Endothelial cell of umbilical vein (primary cell): ENCODE measurements around the gene PRDM13. TPM values are rescaled to one million over a fixed set of nuclear protein-coding genes. Genes with fewer than 3 reads are reported as not detected.

Experiments
- BruUV-seq: library from RNA; stranded (reverse); fragments of 400-500 nt; replicated peaks from 2 replicates; lab custom pipeline; 2021; lab: Mats Ljungman, UMichigan
- CTCF ChIA-PET: fragments of 300-600, 350-600 bp; sonication (Branson Sonifier 250); formaldehyde crosslinking; loops from one replicate; lab custom pipeline; 2021; ENCODE audit warnings: antibody characterized with exemption, inconsistent platforms; lab: Charles Lee
- POLR2A ChIA-PET: fragments of 300-600, 350-600 bp; sonication (Branson Sonifier 250); formaldehyde crosslinking; loops from one replicate; lab custom pipeline; 2021; ENCODE audit warnings: antibody characterized with exemption, inconsistent platforms; lab: Charles Lee
- DNase-seq: peaks from one replicate; pipeline ENCODE4 v3.0.0-alpha.2; 2011; ENCODE audit warnings: low read depth, low spot score
- FAIRE-seq: peaks from 2 replicates; lab custom pipeline; 2011; peaks lifted over from hg19 to GRCh38; lab: Jason Lieb, UNC
- H2AFZ ChIP-seq: 2 replicates; pipeline ENCODE4 v1.6.0; 2012; ENCODE audit warnings: low read depth, low read length, control low read depth, inconsistent platforms
- H3K27ac ChIP-seq: 2 replicates; pipeline ENCODE4 v1.5.1; 2011; ENCODE audit warnings: low read depth, mild to moderate bottlenecking, control low read depth, low read length, moderate library complexity; ENCODE audit not compliant: insufficient read depth
- H3K27me3 ChIP-seq, 2 experiments: 2 replicates each; pipeline versions ENCODE4 v1.6.0 to v1.6.1; 2011; ENCODE audit warnings: low read length in 2 of 2, mixed read lengths in 1 of 2; ENCODE audit not compliant: control insufficient read depth in 2 of 2, insufficient read depth in 2 of 2
- H3K36me3 ChIP-seq, 2 experiments: 2 replicates in 1 of 2; 3 replicates in 1 of 2; pipeline ENCODE4 v1.5.1; 2011; ENCODE audit warnings: low read length in 2 of 2, mild to moderate bottlenecking in 1 of 2, moderate library complexity in 1 of 2; ENCODE audit not compliant: control insufficient read depth in 2 of 2, insufficient read depth in 2 of 2; ENCODE audit errors: extremely low read depth in 1 of 2
- H3K4me1 ChIP-seq: 3 replicates; pipeline ENCODE4 v1.5.1; 2011; ENCODE audit warnings: mild to moderate bottlenecking, low read length; ENCODE audit not compliant: control insufficient read depth, insufficient read depth; ENCODE audit errors: extremely low read depth
- H3K4me2 ChIP-seq: 2 replicates; pipeline ENCODE4 v1.6.1; 2011; ENCODE audit warnings: low read length, control low read depth, mixed read lengths; ENCODE audit not compliant: insufficient read depth
- H3K4me3 ChIP-seq, 3 experiments: fragments of 200-600 bp in 1 of 3; sonication (generic), shearing (Covaris generic) in 1 of 3; replicated peaks in 1 of 3; 2 replicates each; pipeline ENCODE4 v1.5.1; 2011 to 2016; ENCODE audit warnings: control low read depth in 3 of 3, low read length in 3 of 3, mild to moderate bottlenecking in 2 of 3, inconsistent platforms in 1 of 3, low read depth in 1 of 3, moderate library complexity in 1 of 3; ENCODE audit not compliant: insufficient read depth in 1 of 3
- H3K79me2 ChIP-seq: 2 replicates; pipeline ENCODE4 v1.6.0; 2012; ENCODE audit warnings: low read length, inconsistent platforms; ENCODE audit not compliant: control insufficient read depth, insufficient read depth
- H3K9ac ChIP-seq: replicated peaks from 2 replicates; pipeline ENCODE3; 2011; ENCODE audit warnings: low read length, control low read depth; ENCODE audit not compliant: insufficient read depth; ENCODE audit errors: extremely low read depth
- H3K9me1 ChIP-seq: replicated peaks from 3 replicates; pipeline ENCODE4 v1.6.0; 2011; ENCODE audit warnings: mild to moderate bottlenecking, low read length; ENCODE audit not compliant: control insufficient read depth, insufficient read depth; ENCODE audit errors: extremely low read depth
- H3K9me3 ChIP-seq: replicated peaks from 2 replicates; pipeline ENCODE4 v1.5.1; 2012; ENCODE audit warnings: low read length, inconsistent platforms; ENCODE audit not compliant: control insufficient read depth, insufficient read depth
- H4K20me1 ChIP-seq: replicated peaks from 2 replicates; pipeline ENCODE3; 2011; ENCODE audit warnings: mild to moderate bottlenecking, low read length; ENCODE audit not compliant: control insufficient read depth, insufficient read depth; ENCODE audit errors: extremely low read depth
- EZH2 ChIP-seq: IDR thresholded peaks from 2 replicates; pipeline ENCODE4 v1.6.1; 2012; ENCODE audit warnings: borderline replicate concordance, low read depth, mild to moderate bottlenecking, moderate library complexity, low read length, inconsistent platforms; ENCODE audit not compliant: severe bottlenecking
- FOS ChIP-seq: IDR thresholded peaks from 2 replicates; pipeline ENCODE4 v1.6.1; 2011; ENCODE audit warnings: mild to moderate bottlenecking, low read length, moderate library complexity, borderline replicate concordance; ENCODE audit not compliant: insufficient read depth
- GATA2 ChIP-seq: IDR thresholded peaks from 2 replicates; pipeline ENCODE4 v1.7.0; 2011; ENCODE audit warnings: low read depth, mild to moderate bottlenecking, moderate library complexity, mixed read lengths, low read length; ENCODE audit not compliant: insufficient read length, insufficient read depth
- JUN ChIP-seq: IDR thresholded peaks from 2 replicates; pipeline ENCODE4 v1.6.1; 2011; ENCODE audit warnings: borderline replicate concordance, low read depth; ENCODE audit not compliant: insufficient read length, insufficient read depth
- MYC ChIP-seq: IDR thresholded peaks from one replicate; pipeline ENCODE4 v1.6.1; 2011; ENCODE audit warnings: mild to moderate bottlenecking, low read depth, low read length
- POLR2A ChIP-seq: IDR thresholded peaks from 2 replicates; pipeline ENCODE4 v1.6.1; 2012; ENCODE audit warnings: low read depth, mild to moderate bottlenecking, control low read depth, low read length
- POLR2AphosphoS5 ChIP-seq: IDR thresholded peaks from 2 replicates; pipeline ENCODE4 v1.6.1; 2012; ENCODE audit warnings: low read depth, mild to moderate bottlenecking, control low read depth, low read length, moderate library complexity; ENCODE audit not compliant: insufficient read depth
- dilution Hi-C: fragments of 300-500 bp; cut with MboI; formaldehyde crosslinking; loops from one replicate; pipeline ENCODE4 v1.15.0; 2019; ENCODE audit warnings: low sequenced_read_pairs; ENCODE audit not compliant: extremely low pct_ligation_motif_present
- intact Hi-C: fragments of 100-400 bp; cut with micrococcal nuclease; formaldehyde crosslinking; loops from one replicate; pipeline ENCODE4 v1.10.0; 2022
- polyA plus RNA-seq, 4 experiments: library from polyadenylated mRNA; depleted of rRNA in 3 of 4; stranded (reverse) in 3 of 4; unstranded in 1 of 4; fragments of >200 nt; gene quantifications; 2 replicates each; pipeline versions ENCODE4 v1.2.1 to v1.2.3, GENCODE V29; 2011 to 2012; ENCODE audit warnings: missing spikeins in 1 of 4
- total RNA-seq: library from RNA; stranded (reverse); gene quantifications from 2 replicates; pipeline ENCODE4 v1.2.3, GENCODE V29; 2021
- TF ChIP-seq, protein P1 (sequence below), 2 donors: IDR thresholded peaks; 1 replicate in 1 of 2; 2 replicates in 1 of 2; pipeline ENCODE4 v1.5.1; 2011; ENCODE audit warnings: low read length in 2 of 2, mild to moderate bottlenecking in 2 of 2, moderate library complexity in 2 of 2, control low read depth in 1 of 2, inconsistent platforms in 1 of 2, low read depth in 1 of 2; ENCODE audit not compliant: insufficient read depth in 1 of 2; ENCODE audit errors: extremely low read depth in 1 of 2
- TF ChIP-seq, protein P2 (sequence below): IDR thresholded peaks from 2 replicates; pipeline ENCODE4 v1.6.1; 2011; ENCODE audit not compliant: insufficient read depth, insufficient read length

PRDM13 gene
- total and polyA plus RNA-seq, 2 donors (not counting 3 experiments of a cell fraction or from before 2014, with no cell fraction given), result not detected

DNA sequence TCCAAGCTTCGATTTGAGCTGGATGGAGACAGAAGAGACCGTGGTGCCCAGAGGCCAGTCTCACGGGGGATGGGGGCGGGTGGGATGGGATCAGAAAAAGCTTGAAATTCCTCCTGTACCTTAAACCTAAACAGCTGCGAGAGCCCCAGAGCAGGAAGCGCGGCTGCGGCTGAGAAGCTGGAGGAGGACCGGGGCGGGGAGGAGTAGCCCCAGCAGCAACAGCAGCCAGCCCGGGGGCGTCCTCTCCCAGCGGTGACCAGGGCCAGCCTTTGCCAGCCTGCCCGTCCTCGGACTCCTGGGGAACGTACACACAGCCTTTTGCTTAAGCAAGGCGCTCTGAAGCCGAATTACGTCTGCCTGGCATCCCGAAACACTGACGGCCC is 17.4 kb upstream of the PRDM13 start:
- no peaks in the 10 kb centered on the region for H3K79me2 ChIP-seq
- H3K27me3 ChIP-seq, result peaks cover 73 to 81% of the 10 kb centered on the region in 2 experiments
- CTCF ChIA-PET, result interaction anchor here (1.0 to 4.3 kb wide), 8 partner anchors 14 to 279 kb away, joined by 3 to 27 read pairs (median 4); partner anchors contain the start of gene CCNC
- no TSS peak for BruUV-seq
- TF ChIP-seq EZH2 (peak; percentile 83), MYC (no peak)
- TF ChIP-seq, protein P1, sequence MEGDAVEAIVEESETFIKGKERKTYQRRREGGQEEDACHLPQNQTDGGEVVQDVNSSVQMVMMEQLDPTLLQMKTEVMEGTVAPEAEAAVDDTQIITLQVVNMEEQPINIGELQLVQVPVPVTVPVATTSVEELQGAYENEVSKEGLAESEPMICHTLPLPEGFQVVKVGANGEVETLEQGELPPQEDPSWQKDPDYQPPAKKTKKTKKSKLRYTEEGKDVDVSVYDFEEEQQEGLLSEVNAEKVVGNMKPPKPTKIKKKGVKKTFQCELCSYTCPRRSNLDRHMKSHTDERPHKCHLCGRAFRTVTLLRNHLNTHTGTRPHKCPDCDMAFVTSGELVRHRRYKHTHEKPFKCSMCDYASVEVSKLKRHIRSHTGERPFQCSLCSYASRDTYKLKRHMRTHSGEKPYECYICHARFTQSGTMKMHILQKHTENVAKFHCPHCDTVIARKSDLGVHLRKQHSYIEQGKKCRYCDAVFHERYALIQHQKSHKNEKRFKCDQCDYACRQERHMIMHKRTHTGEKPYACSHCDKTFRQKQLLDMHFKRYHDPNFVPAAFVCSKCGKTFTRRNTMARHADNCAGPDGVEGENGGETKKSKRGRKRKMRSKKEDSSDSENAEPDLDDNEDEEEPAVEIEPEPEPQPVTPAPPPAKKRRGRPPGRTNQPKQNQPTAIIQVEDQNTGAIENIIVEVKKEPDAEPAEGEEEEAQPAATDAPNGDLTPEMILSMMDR (IDR thresholded peaks at IDR 0.05; ENCODE audit: extremely low read depth in 1 of 2, insufficient read depth in 1 of 2, low read depth in 1 of 2, low read length in 2 of 2), result no peak
- dilution Hi-C loops (no loop called here), intact Hi-C loops (loop anchor here (1.0 kb wide), 1 partner anchor 14 kb away; no protein-coding TSS in a partner anchor)
- H3K9ac ChIP-seq, result no peak overlapping the region
- POLR2A ChIA-PET, result no interaction called here
- H4K20me1 ChIP-seq, result no peaks in the 10 kb centered on the region
- H2AFZ ChIP-seq, result no peak overlapping the region
- no peaks in the 10 kb centered on the region for H3K36me3 ChIP-seq
- H3K9me1 ChIP-seq, result no peaks in the 10 kb centered on the region
- H3K27ac ChIP-seq, result no peak overlapping the region
- peak overlapping the region in 2 of 3 experiments; percentile 37 to 40 for H3K4me3 ChIP-seq
- no peak for DNase-seq
- peak overlapping the region; percentile 72 for H3K4me2 ChIP-seq
- H3K4me1 ChIP-seq, result peaks cover 8% of the 10 kb centered on the region
- no peaks in the 10 kb centered on the region for H3K9me3 ChIP-seq
- FAIRE-seq, result peak; percentile 26

DNA sequence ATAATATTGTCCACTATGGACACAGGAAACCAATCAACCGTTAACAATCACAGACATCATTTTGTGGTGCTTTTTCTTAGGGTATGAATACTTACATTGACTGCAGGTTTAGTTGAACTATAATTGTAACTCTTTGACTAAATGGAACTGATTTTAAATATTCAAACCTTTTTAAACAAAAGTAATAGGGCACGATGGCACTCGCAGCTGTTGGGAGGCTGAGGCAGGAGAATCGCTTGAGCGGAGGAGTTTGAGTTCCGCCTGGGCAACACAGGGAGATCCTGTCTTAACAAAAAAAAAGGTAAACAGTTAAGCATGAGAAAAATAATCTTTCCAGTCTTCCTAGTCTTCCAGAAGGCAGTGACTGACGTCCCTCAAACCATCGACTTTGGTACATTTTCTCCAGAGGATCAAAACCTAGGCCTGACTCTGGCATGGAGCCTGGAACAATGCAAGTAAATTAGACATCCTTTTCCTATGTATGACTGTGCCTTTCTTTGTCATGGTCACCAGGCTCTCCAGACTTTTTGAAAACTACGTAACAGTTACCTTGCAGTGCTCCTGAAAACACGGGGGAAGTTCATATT is 16.6 kb upstream of the PRDM13 start:
- Histone ChIP-seq H3K27ac (no peak overlapping the region), H3K9me3 (no peaks in the 10 kb centered on the region), H3K9ac (no peak overlapping the region), H2AFZ (no peak overlapping the region), H3K4me1 (peaks cover 8% of the 10 kb centered on the region), H3K4me2 (no peak overlapping the region), H3K27me3 (peaks cover 73 to 84% of the 10 kb centered on the region in 2 experiments), H3K4me3 (no peak overlapping the region), H3K79me2 (no peaks in the 10 kb centered on the region), H3K9me1 (no peaks in the 10 kb centered on the region), H4K20me1 (no peaks in the 10 kb centered on the region), H3K36me3 (no peaks in the 10 kb centered on the region)
- dilution Hi-C loops, result no loop called here
- intact Hi-C loops, result loop anchor here (1.0 to 10.0 kb wide), 2 partner anchors 13 to 755 kb away; partner anchors contain the start of gene POU3F2
- FAIRE-seq (no peak), DNase-seq (no peak)
- POLR2A ChIA-PET, result no interaction called here
- BruUV-seq, result no TSS peak
- no peak for TF ChIP-seq GATA2
- TF ChIP-seq, protein P2, sequence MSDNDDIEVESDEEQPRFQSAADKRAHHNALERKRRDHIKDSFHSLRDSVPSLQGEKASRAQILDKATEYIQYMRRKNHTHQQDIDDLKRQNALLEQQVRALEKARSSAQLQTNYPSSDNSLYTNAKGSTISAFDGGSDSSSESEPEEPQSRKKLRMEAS, result no peak
- TF ChIP-seq FOS, result no peak
- no peak for TF ChIP-seq POLR2A
- TF ChIP-seq MYC, result no peak
- TF ChIP-seq POLR2AphosphoS5, result no peak
- TF ChIP-seq JUN, result no peak
- TF ChIP-seq EZH2, result no peak
- TF ChIP-seq, protein P1 (IDR thresholded peaks at IDR 0.05; ENCODE audit: extremely low read depth in 1 of 2, insufficient read depth in 1 of 2, low read depth in 1 of 2, low read length in 2 of 2), result no peak
- CTCF ChIA-PET, result interaction anchor here (1.0 to 4.3 kb wide), 5 partner anchors 14 to 278 kb away, joined by 3 to 27 read pairs (median 4); no protein-coding TSS in a partner anchor
